WERI-Rb-1 (cell line): Measurements from ENCODE around the gene SERINC1.
"Not testable (repeated sequence)": the region's sequence is repeated elsewhere in the genome, so short reads cannot be mapped to it uniquely, and the experiment has no call there.

ENCODE experiments used
- DNase-seq: peaks from one replicate; pipeline ENCODE4 v3.0.0-alpha.2; 2020
- H3K27ac ChIP-seq: fragments of 250-450 bp; sonication (Bioruptor Pico); 2 replicates; pipeline ENCODE4 v1.5.1; 2020; ENCODE audit warnings: mild to moderate bottlenecking, moderate library complexity
- H3K27me3 ChIP-seq: fragments of 250-450 bp; sonication (Bioruptor Pico); 2 replicates; pipeline ENCODE4 v1.5.1; 2021; ENCODE audit warnings: mild to moderate bottlenecking, low read depth, moderate library complexity; ENCODE audit not compliant: insufficient read depth, severe bottlenecking
- H3K36me3 ChIP-seq: fragments of 250-450 bp; sonication (Bioruptor Pico); 2 replicates; pipeline ENCODE4 v1.5.1; 2020; ENCODE audit warnings: mild to moderate bottlenecking, moderate library complexity
- H3K4me3 ChIP-seq: 2 replicates; pipeline ENCODE4 v1.5.1; 2011; ENCODE audit warnings: low read depth, mild to moderate bottlenecking, control low read depth, low read length
- H3K9me3 ChIP-seq: fragments of 250-450 bp; sonication (Bioruptor Pico); 2 replicates; pipeline ENCODE4 v1.5.1; 2021; ENCODE audit warnings: mild to moderate bottlenecking, moderate library complexity; ENCODE audit not compliant: severe bottlenecking
- CTCF ChIP-seq: IDR thresholded peaks from 2 replicates; pipeline ENCODE4 v1.5.1; 2011; ENCODE audit warnings: low read depth, mild to moderate bottlenecking, control low read depth, inconsistent platforms, low read length

The SERINC1 gene

GRCh38 chr6:122471107-122472021 lies at the start of gene SERINC1:
Gene SERINC1 (minus strand): TSS chr6:122471807. CDS start chr6:122471737, 70 bp downstream.
- H3K4me3 ChIP-seq: peak within 1 kb of the TSS; percentile 65
- DNase-seq: peak; percentile 94
- H3K36me3 ChIP-seq: peaks cover 17% of the 10 kb centered on the region
- H3K9me3 ChIP-seq: no peaks in the 10 kb centered on the region
- H3K27me3 ChIP-seq: no peaks in the 10 kb centered on the region
- TF ChIP-seq CTCF: no peak
- H3K27ac ChIP-seq: peak within 1 kb of the TSS; percentile 87

GRCh38 chr6:122511193-122511924 lies 39.8 kb upstream of the SERINC1 start:
- H3K27me3 ChIP-seq: no peaks in the 10 kb centered on the region
- no peak for TF ChIP-seq CTCF
- H3K9me3 ChIP-seq: no peaks in the 10 kb centered on the region
- H3K4me3 ChIP-seq: no peak overlapping the region
- no peak overlapping the region for H3K27ac ChIP-seq
- DNase-seq: no peak
- H3K36me3 ChIP-seq: no peaks in the 10 kb centered on the region

DNA sequence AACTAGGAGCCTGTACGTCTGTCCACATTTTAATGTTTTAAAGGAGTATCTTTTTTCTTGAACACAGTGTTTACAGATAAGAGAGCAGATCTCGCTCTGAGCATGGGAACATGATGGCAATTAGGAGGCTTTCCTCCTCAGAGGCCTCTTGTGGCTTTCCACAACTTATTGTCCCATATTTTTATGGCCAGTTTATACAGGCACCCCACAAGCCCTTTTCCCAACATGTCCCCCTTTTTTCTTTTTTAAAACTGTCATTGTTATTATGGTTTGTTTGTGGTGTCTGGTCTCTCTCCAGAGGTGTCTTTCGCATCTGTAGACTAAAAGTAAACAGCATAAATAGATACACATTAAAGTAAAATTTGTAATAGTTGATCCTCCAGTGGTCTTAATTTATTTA lies 33.6 kb upstream of the SERINC1 start:
- not testable (repeated sequence) for H3K27ac ChIP-seq, DNase-seq, H3K36me3 ChIP-seq, H3K27me3 ChIP-seq, H3K4me3 ChIP-seq, H3K9me3 ChIP-seq

- H3K27ac ChIP-seq: no peak overlapping the region
- TF ChIP-seq CTCF: no peak
- peaks cover 2% of the 10 kb centered on the region for H3K9me3 ChIP-seq
- H3K27me3 ChIP-seq: no peaks in the 10 kb centered on the region
- no peaks in the 10 kb centered on the region for H3K36me3 ChIP-seq
- no peak overlapping the region for H3K4me3 ChIP-seq
- no peak for DNase-seq
Observed at GRCh38 chr6:122501475-122501874, 29.9 kb upstream of the SERINC1 start.

DNA sequence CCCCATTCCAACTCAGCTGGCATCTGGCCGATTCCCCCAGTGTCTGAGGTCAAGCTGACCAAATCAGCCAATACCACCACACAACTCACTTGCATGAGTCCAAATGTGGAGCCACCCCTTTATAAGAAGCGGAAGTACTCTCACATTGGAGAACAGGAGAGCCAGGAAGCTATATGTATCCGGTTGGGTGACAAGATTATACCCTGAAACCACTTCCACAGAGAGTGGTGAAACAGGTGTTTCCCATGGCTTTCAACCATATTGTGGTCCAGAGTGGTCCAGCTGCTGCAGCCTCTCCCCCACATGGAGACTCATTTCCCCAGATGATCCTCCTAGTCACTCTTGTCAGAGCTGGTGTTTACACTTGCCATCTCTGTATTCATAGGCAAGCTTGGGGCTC lies 24.0 kb upstream of the SERINC1 start:
- TF ChIP-seq CTCF: no peak
- no peaks in the 10 kb centered on the region for H3K36me3 ChIP-seq
- no peak overlapping the region for H3K4me3 ChIP-seq
- no peak for DNase-seq
- H3K27me3 ChIP-seq: no peaks in the 10 kb centered on the region
- H3K9me3 ChIP-seq: peaks cover 3% of the 10 kb centered on the region
- no peak overlapping the region for H3K27ac ChIP-seq

DNA sequence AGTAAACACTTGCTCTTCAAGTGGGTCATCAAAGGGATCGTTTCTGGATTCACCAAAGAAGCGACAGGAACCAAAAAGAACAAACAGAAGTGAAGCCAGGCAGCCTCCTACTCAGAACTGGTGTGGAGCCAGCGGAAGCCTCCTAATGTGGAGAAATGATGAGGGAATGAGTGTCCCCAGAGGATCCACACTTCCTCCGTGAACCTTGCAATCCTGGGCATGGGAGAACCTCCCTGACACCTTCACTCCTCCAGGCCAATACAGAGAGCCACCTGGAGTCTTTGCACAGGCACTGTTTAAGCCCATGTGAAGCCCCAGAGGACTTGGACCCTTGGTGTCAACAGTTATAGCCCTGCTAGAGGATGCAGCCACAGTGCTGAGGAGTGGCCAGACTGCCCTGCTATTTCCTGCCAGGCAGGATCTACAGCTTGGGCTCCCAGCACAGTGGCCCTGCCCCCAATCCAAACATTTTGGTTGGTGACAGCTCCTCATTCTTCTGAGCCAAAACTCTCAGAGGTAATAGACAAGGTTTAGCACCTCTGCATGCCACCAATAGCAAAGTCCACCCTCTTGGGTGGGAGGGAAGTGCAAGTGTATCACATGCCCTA lies 23.2 kb upstream of the SERINC1 start:
- no peak for TF ChIP-seq CTCF
- Histone ChIP-seq H3K36me3 (no peaks in the 10 kb centered on the region), H3K4me3 (no peak overlapping the region), H3K27me3 (no peaks in the 10 kb centered on the region), H3K27ac (no peak overlapping the region), H3K9me3 (peaks cover 3% of the 10 kb centered on the region)
- no peak for DNase-seq
